Stimulated activated CD4-positive, alpha-beta T cell treated with anti-CD3 and anti-CD28 coated beads, TNF-alpha, amount 100 ng/mL, for 4 hours (primary cell): ENCODE measurements around the gene GULP1.
"Not testable (repeated sequence)": the region's sequence is repeated elsewhere in the genome, so short reads cannot be mapped to it uniquely, and the experiment has no call there.

Source experiments
- DNase-seq, 3 experiments: peaks; one replicate each; pipeline ENCODE4 v3.0.0-alpha.2; 2020; ENCODE audit warnings: low read depth in 3 of 3

GULP1 gene

GRCh38 chr2:188292348-188293239 is 920 bp downstream of the GULP1 start:
- DNase-seq = no peak

DNA sequence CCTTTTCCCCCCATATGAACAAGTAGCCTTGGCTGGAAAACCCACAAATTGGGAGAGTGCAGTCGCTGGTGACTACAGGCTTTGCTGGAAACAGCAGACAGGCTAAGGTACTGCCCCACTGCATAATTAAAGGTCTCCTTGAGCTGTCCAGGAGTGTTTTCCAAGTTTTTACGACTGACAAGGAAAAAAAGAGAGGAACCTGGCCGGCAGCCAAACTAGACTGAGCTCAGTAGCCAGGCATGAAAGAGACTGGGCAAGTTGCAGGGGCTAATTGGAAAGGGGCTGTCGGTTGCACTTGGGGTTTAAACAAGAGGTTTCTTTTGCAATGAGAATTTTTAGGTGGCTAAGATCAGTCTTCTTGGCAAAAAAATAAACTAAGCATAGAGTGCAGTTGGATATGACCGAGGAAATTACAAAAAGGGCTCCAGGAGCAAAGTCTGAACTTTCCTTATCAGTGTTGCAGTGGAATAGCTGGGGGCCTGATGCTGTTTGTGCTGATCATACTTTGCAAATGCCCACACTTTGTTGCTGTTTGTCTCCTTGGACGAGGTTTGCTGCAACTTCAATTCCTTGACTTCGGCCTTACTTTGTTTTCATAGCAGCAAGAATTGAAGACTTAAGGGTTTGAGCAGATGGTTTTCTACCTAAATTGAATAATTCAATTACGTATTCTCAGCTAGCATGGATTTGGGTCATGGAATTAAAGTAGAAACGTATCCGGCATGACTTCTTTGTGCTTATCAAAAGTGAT is 2.1 kb downstream of the GULP1 start:
- no peak for DNase-seq

GRCh38 chr2:188294352-188294926 is 2.8 kb downstream of the GULP1 start:
- DNase-seq = no peak

DNA sequence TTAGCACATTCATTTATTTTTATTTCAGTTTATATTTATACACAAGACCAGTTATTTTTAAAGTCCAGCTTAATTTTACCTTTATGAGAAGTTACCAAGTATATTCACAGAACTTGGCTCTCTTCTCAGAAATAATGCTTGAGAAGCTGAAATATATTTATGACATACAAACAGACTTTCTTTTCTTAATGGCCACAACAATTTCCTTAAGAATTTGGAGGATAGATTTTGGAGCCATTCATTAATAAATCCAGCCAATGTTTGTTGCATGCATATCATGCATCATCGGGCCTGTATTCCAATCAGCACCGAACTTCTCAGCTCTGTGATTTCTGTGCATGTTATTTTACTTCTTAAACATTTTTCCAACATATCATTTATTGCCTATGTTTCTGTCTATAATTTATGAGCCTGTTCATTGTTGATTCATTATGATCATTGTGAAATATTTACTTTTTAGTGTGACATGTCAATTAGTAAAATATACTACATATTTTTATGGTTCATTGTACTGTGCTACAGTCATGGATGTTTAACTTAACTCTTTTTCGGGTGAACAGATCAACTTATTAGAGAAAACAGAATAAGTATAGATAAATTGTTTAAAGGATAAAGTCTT is 3.5 kb downstream of the GULP1 start:
- no peak for DNase-seq

DNA sequence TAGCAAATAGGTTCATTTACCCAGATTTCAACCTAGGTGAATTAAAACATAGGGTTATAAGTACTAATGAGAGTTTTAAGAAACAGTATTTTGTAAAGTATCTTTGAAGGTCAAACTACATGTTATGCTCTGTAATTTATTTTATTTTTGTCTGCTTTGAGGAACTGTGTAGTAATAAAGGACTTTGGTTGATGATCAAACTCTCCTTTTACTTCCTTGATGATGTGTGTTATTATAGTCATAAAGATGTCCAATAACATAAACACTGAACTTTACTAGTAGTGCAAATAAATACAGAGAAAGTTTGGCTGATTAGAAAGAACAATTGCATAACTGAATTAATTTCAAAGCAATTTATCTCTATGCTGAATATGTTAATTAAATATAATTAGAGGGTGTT is 6.3 kb downstream of the GULP1 start:
- DNase-seq = no peak

- DNase-seq = not testable (repeated sequence)
Measured at GRCh38 chr2:188298937-188299371, 7.3 kb downstream of the GULP1 start.

DNA sequence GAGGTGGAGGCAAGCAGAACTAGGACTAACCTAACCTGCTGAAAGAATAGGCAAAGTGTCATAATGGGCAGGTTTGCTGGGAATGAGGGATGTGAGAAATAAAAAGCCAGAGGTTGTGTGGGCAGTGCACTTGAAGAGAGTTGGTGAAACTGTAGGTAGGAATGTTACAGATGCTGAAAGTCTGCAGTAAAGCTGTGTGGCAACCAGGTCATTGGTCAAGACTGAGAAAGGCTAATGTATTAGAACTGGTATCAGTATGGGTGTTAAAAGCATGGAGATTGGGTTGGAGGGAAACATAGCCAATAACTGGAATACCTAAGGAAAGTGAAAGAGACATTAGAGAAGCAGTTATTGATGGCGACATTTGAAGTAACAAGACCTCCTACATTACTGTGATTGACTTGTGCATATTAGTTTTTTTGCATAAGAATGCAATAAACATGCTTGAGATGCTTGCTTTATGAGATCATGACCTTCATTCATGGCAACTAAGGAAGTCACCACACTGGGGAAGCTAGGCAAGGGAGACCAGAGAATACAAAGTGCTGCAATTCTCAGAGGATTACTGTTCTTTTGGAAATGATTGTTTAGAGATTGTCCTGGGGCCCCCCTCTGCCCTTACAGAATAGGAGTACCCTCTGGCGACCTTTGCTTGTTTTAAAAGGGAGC is 11.8 kb downstream of the GULP1 start:
- DNase-seq = no peak

DNA sequence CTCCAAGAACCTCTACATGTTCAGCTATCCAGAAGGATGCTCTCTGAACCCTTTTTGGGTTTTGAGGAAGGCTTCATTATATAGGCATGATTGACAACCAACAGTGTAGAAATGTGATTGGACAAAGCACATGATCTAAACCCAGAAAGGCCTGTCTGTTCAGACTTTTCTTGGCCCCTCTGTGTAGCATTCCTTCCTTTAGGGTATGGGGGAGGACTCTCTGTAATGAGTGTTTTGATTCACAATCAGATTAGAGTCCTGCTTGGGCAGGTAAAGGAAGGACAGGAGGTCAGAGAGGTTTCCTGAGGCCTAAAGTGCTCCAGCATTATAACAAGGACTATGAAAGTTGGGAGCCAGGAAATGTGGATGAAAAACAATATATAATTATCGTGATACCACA is 13.6 kb downstream of the GULP1 start:
- DNase-seq = no peak

DNA sequence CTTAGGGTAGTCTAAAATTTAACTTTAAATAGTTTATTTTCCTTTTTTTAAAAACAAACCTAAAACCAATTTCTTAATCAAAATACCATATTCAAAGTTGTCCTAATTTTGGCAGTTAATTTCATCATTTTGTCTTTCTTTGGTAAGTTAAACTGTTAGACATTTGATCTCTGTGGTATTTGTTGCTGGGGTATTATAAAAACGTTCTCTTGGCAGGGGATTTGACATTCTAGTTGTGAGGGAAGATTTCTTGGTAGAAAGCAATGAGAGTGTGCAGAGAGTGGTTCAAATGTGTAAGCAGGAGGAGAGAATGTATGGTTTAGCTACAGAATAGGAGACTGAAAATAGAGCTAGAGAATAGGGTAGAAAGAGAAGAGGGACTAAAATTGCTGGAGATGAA is 14.6 kb downstream of the GULP1 start:
- no peak for DNase-seq

DNA sequence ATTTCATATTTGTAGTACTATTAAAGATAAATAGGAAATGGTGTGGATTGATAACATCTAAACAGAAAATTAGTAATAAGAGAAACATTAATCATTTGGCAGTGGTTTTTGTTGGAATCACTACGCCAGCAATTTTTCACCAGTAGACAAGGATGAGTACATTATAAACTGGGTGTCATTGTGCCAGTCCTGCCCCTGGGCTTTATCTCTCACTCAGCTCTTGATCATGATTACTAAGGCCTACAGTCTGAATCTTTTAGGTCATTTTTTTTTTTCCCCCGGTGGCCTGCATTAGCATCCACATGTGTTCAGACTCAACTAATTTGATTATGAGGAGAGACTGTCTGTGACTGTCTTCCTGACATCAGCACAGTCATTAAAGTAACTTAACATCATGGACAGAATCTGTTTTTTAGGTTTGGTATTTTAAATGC is 16.2 kb downstream of the GULP1 start:
- DNase-seq = no peak

DNA sequence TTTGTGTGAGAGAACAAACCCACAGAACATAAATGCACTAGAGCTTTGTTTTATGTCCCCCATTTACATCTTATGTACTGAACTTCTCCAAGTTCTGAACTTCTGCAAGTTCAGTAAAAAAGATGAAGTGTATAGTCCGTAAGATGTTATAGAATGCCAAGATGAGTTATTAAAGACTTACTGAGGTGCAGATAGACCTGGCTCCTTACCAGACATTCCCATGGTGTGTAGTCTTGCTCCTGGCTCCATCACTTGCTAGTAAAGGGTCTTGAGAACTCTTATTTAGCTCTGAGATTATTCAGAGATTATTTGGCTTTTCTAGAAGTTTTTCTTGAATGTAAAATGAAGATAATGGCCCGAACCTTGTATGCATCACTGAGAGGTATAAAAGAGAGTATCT is 16.8 kb downstream of the GULP1 start:
- no peak for DNase-seq

- DNase-seq = no peak
Measured at GRCh38 chr2:188309364-188309763, 17.7 kb downstream of the GULP1 start.

DNA sequence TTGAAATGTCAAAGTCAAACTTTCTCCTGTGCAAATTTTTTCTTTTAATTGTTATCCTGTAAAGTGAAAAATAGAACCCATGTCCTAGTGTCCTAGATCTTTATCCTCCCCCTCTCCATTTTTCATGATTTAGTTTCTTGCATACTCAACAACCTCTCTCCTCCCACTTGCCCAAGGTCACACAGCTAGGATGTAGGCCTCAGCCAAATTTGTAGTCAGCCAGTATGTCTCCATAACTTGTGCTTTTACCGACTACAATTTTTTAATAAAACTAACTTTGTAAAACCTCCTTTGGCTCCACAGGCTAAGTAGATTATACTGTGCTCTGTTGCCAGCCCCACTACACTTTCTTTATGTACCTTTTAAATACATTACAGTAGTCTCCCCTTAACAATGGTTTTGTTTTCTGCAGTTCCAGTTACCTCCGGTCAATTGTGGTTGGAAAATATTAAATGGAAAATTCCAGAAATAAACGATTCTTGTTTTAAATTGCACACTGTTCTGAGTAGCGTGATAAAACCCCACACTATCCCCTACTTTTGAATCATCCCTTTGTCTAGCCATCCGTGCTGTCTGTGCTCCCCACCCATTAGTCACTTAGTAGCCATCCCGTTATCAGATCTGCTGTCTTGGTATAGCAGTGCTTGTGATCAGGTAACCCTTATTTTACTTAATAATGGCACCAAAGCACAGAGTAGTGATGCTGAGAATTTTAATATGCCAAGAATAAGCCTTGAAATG is 22.8 kb downstream of the GULP1 start:
- DNase-seq = no peak

GRCh38 chr2:188315750-188316149 is 24.1 kb downstream of the GULP1 start:
- no peak for DNase-seq

DNA sequence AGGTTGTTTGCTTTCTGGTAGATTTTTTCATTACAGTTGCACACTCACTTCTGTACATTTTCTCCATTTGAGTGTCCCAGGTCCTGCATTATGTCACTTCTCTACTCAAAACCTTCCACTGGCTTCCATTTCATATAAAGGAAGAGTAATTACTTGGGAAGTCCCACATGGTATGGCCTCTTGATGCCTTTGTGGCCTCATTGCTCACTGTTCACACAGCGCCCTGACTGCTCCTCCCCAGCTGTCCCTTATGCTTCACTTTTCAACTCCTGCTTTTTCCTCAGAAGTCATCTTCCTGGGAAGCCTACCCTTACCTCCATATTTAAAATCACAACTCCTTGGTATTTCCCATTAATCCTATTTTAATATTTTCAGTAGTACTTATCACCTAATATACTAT is 24.7 kb downstream of the GULP1 start:
- DNase-seq = no peak

DNA sequence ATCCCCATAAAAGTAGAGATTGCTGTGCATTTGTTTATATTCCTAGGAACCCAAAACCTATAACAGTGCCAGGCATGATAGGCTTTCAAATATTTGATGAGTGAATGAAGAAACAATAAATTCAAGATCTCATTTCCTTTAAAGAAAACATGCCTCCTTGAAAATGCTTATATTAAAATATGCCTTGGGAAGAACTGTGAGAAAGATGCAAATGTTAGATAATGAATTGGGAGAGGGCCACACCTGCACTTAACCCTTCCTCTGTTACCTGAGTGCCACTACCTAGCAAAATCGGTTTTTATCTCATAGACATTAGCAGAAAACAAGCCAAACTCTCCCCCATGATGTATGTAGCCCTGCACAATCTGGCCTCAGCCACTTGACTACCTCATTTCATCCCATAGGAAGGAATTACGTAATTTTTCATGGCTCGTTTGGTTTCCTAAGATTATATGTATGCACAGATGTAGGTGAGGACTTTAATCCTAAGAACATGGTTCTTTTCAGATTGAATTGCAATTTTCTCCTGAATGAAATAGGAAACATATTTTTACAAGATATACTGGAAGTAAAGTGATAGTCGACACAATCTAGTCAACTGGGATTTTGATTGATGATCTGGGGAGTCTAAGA is 25.2 kb downstream of the GULP1 start:
- DNase-seq = no peak

DNA sequence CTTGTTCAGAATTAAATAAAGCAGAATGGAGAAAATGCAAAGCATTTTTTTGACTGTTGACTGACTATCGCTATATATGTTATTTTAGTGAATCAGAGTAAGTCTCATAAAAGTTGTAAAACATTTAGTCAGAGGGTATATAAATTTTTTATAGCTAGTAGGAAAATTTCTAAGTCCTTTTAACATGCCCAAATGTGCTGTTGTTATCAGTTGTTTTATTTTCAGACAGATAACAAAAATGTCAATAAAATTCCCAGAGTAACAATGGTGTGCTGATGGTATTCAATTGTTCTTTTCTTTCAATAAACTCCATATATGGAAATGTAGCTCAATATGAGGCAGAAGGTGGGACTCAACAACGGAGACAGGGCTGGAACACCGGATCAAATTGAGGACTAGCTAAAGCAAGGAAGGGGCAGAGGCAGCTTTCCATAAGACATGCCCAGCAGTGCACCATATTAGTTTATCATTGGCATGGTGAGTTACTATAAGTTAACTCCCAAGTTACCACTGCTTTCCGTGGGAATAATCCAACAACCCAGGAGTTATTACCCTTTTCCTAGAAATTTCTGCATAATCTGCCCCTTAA is 26.6 kb downstream of the GULP1 start:
- DNase-seq = no peak

- DNase-seq = no peak
Measured at GRCh38 chr2:188319838-188320237, 28.2 kb downstream of the GULP1 start.

GRCh38 chr2:188320861-188321260 is 29.2 kb downstream of the GULP1 start:
- no peak for DNase-seq
